AG08396 (cell line): ENCODE results near the gene TRAPPC10.

ENCODE experiments used
- DNase-seq: peaks from one replicate; pipeline ENCODE4 v3.0.0; 2012; ENCODE audit warnings: low spot score, mixed read lengths

The TRAPPC10 gene

GRCh38 chr21:44038063-44038462 lies 26.0 kb downstream of the TRAPPC10 start:
- DNase-seq = no peak

- no peak for DNase-seq
Measured at GRCh38 chr21:44039828-44040227, 27.7 kb downstream of the TRAPPC10 start.

DNA sequence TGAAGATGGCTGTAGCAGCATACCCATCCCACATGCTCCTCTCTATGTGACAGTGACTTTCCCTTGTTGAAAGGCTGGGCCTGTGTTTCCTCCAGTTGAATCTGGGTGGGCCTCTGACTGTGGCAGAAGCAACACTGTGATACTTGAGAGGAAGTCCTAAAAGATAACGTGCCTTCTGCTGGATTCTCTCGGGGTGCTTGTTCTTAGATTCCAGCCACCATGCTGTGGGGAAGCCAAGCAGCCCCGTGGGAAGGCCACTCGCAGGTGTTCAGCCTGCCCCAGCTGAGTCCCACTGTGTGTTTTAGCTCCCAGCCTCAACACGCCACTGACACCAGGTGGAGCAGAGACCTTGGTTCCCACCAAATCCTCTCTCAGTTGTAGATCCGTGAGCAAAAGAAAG lies 31.5 kb downstream of the TRAPPC10 start:
- no peak for DNase-seq

DNA sequence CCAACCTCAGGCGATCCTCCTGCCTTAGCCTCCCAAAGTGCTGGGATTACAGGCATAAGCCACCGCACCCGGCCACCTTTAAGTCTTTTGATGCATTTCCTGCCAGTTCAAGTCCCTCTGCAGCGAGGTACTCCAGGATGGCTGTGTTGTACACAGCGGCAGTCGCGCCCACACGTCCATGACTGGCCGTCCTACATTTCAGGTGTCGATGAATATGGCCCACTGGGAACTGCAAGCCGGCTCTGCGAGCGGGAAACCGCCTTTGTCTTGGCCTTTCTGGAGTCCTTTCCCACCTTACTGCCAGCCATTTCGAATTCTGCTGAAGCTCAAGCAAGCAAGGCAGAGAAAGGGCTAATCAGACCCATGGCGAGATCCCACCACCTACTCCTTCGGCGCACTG lies 34.6 kb downstream of the TRAPPC10 start:
- DNase-seq = no peak

DNA sequence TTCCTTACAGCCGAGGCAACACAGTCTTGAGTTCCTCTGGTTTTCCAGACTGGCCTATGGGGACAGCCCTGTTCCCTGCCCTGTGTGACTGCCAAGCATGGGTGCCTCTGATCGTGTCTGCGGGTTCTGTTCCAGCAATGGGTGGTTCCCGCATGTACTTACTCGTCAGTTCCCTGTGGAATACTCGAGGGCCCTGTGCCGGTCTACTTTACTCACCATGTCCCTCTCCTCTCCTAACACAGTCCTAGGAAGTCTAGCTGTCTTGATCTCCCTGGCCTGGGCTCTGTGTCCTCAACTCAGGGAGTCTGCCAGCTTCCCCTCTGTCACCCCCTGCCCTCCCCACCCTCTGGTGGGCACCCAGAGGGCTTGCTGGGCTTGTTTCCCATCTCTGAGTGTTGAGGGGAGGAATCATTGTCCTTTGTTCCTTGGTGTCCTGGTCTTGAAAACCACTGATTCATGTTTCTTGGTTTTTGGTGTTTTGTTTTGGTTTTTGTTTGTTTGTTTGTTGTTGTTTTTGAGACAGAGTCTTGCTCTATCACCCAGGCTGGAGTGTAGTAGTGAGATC lies 36.0 kb downstream of the TRAPPC10 start:
- no peak for DNase-seq

GRCh38 chr21:44049182-44049581 lies 37.1 kb downstream of the TRAPPC10 start:
- no peak for DNase-seq

- no peak for DNase-seq
Measured at GRCh38 chr21:44049606-44050005, 37.5 kb downstream of the TRAPPC10 start.

- DNase-seq = no peak
Measured at GRCh38 chr21:44050276-44050675, 38.2 kb downstream of the TRAPPC10 start.

DNA sequence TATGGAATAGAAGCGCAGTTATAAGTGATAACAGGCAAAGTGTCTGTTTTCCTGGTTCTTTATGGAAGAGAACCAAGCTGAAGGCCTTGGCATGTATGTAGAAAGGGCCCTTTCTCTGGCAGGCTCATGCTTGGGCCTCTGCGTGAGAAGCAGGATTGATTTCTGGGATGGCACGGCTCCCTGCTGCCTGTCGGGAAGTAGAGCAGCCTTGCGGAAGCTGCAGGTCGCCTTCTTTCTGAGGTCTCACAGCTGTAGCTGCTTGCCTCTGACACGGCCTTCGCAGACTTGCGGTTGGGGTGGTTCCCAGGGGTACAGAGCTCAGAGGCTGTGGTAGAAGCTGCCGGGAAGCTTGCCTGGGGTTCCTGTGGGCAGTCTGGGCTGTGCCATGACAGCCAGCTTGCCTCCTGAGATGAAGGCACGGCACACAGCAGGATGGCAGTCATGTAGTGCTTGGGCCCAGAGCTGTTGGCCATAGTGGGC lies 39.4 kb downstream of the TRAPPC10 start:
- peak; percentile 44 for DNase-seq

DNA sequence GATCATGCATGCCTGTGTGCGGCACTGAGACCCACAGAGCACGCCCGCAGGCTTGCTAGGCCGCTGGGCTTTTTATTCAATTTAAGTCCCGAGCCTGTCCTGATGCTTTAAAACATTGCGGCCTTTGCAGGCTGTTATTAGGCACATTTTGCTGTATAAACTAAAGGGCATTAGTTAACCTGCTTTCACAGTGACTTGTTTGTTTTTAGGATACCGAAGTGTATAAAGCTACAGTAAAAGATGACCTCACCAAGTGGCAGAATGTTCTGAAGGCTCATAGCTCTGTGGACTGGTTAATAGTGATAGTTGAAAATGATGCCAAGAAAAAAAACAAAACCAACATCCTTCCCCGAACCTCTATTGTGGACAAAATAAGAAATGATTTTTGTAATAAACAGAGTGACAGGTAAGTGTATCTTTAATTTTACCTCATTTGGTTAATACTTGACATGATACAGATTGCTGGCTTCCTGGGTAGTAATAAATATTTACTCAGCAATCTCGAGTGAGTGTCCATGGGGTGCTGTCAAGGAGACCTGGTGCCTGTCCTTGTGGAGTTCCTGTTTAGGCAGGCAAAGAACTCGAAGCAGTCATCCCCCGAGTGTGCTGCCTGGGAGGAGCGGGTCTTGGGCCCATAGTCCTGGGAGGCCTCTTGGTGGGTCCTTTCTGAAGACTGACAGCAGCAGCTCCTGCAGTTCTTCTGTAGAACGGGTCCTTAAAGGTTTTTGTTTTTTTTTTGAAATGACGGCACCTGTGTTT lies 40.1 kb downstream of the TRAPPC10 start:
- peak; percentile 20 for DNase-seq

- DNase-seq = no peak
Measured at GRCh38 chr21:44052830-44053226, 40.7 kb downstream of the TRAPPC10 start.

- DNase-seq = no peak
Measured at GRCh38 chr21:44053567-44053966, 41.5 kb downstream of the TRAPPC10 start.

GRCh38 chr21:44054710-44055109 lies 42.6 kb downstream of the TRAPPC10 start:
- peak; percentile 26 for DNase-seq

- DNase-seq = no peak
Measured at GRCh38 chr21:44057055-44057454, 44.9 kb downstream of the TRAPPC10 start.

GRCh38 chr21:44057960-44058651 lies 46.0 kb downstream of the TRAPPC10 start:
- DNase-seq = no peak

DNA sequence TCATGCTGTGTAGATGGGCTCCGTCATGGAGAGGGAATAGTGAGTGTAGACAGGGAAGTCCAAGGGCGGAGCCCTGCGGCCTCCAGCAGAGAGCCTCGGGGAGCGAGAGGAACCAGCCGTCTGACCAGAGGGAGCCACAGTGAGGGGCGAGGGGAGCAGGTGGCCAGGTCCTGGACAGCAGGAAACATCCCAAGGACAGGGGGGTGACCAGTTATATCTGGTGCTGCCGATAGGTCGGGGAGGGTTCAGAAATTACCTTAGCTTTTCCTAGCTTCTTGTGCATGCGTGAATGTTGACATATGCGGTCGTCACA lies 46.5 kb downstream of the TRAPPC10 start:
- DNase-seq = no peak

GRCh38 chr21:44058981-44059380 lies 46.9 kb downstream of the TRAPPC10 start:
- no peak for DNase-seq

DNA sequence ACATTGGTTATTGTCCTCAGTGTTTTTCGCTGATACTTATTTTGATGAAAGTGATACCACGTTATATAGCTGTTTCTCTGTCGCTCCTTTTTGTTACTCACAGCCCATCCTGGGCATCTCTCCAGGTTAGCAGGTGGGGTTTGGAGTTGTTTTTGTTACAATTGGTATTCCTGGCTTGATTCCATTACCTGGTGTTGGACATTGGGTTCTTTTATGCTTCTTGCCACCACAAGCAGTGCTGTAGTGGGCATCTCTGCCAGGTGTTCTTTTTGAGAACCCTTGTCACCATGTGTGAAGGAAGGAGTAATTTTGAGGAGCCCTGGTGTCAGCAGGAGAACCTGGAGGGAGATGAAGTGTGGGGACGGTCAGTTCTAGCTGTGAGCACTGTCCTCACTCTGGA lies 47.6 kb downstream of the TRAPPC10 start:
- no peak for DNase-seq

- DNase-seq = no peak
Measured at GRCh38 chr21:44062380-44062779, 50.3 kb downstream of the TRAPPC10 start.

DNA sequence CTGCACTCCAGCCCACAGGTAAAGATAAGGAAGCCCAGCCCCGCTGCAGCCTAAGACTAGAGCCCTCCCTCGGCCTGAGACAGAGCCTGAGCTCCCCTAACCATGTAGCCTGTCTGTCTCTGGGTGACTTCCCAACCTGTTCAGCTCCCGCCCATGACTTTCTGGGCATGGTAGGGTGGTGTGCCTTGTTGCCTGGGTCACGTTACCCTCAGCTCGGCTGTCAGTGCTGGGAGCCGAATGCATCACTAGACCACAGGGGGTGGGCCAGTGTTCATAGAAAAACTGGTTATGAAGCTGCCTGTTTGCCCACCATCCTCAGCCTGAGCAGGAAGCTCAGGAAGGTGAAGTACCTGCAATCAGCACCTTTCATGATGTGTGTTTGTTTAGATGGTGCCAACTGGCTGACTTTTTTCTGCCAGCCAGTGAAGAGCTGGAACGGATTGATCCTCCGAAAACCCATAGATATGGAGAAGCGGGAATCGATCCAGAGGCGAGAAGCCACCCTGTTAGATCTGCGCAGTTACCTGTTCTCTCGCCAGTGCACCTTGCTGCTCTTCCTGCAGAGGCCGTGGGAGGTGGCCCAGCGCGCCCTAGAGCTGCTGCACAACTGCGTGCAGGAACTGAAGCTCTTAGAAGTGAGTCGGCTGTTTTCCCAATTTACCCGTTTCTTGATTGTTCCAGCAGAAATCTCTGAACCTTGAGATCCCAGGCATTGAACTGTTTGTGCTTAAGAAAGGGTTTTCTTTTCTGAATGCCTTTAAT lies 51.2 kb downstream of the TRAPPC10 start:
- DNase-seq = no peak

GRCh38 chr21:44064852-44065403 lies 52.8 kb downstream of the TRAPPC10 start:
- DNase-seq = no peak

DNA sequence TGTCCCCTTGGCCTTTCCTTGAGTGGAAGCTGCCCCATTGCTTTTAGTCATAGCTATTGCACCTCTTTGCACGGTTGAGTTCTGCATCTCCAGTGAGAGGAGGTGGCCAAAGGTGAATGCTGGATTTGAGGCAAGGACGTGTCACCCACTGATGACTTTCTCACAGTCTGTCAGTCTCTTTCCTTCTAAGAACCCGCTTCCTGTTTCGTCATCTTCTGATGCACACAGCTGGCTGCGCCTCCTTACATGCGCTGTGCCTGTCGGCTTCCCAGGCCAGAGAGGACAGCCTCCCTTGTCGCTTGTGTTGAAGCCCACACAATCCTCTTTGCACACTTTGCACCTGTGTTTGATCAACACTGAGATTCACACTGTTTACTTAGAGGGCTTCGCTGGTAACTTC lies 53.3 kb downstream of the TRAPPC10 start:
- DNase-seq = no peak
